GM12878 (cell line): ENCODE measurements around the gene LEFTY1. TPM values are rescaled to one million over a fixed set of nuclear protein-coding genes. Genes with fewer than 3 reads are reported as not detected.

Source experiments
- ASH2L ChIP-seq: fragments of 300-600, 200-600 bp; sonication (generic); IDR thresholded peaks from 2 replicates; pipeline ENCODE4 v1.6.1; 2017; ENCODE audit warnings: low read depth, mild to moderate bottlenecking, borderline replicate concordance
- BCL11A ChIP-seq: IDR thresholded peaks from 2 replicates; pipeline ENCODE4 v1.6.1; 2011; ENCODE audit warnings: low read depth, low read length
- BMI1 ChIP-seq: fragments of 450-650 bp; IDR thresholded peaks from 2 replicates; pipeline ENCODE4 v1.6.1; 2016; ENCODE audit warnings: mild to moderate bottlenecking, moderate library complexity, borderline replicate concordance
- CBX5 ChIP-seq: sonication (generic); IDR thresholded peaks from 2 replicates; pipeline ENCODE4 v1.6.1; 2016; ENCODE audit warnings: low read depth, moderate library complexity, mild to moderate bottlenecking, inconsistent platforms
- CREB1 ChIP-seq: IDR thresholded peaks from 2 replicates; pipeline ENCODE4 v1.6.1; 2012; ENCODE audit warnings: low read depth, mild to moderate bottlenecking, inconsistent platforms
- DPF2 ChIP-seq: fragments of 450-650 bp; IDR thresholded peaks from 2 replicates; pipeline ENCODE4 v1.6.1; 2017; ENCODE audit warnings: mild to moderate bottlenecking
- IKZF1 ChIP-seq: fragments of 450-650 bp; conservative IDR thresholded peaks from 2 replicates; pipeline ENCODE4 v1.6.1; 2017; ENCODE audit warnings: antibody characterized with exemption, mild to moderate bottlenecking
- JUND ChIP-seq: IDR thresholded peaks from 2 replicates; pipeline ENCODE4 v1.6.1; 2012; ENCODE audit warnings: low read depth, mild to moderate bottlenecking, low read length, improper control_type of control experiment, moderate library complexity
- MTA3 ChIP-seq: IDR thresholded peaks from 2 replicates; pipeline ENCODE4 v1.6.1; 2012; ENCODE audit warnings: low read length, inconsistent platforms, borderline replicate concordance
- NFYB ChIP-seq: IDR thresholded peaks from 2 replicates; pipeline ENCODE4 v1.6.1; 2011; ENCODE audit warnings: low read depth, mild to moderate bottlenecking, low read length, improper control_type of control experiment, moderate library complexity; ENCODE audit not compliant: insufficient read depth
- PAX5 ChIP-seq: IDR thresholded peaks from 2 replicates; pipeline ENCODE4 v1.6.1; 2011; ENCODE audit warnings: low read depth, low read length, borderline replicate concordance
- SP1 ChIP-seq: IDR thresholded peaks from one replicate; pipeline ENCODE4 v1.6.1; 2011; ENCODE audit warnings: low read depth, low read length
- SUZ12 ChIP-seq: fragments of 200-600 bp; sonication (generic); IDR thresholded peaks from one replicate; pipeline ENCODE4 v1.6.1; 2018; ENCODE audit warnings: antibody characterized with exemption, mild to moderate bottlenecking; ENCODE audit not compliant: unreplicated experiment
- TBL1XR1 ChIP-seq: IDR thresholded peaks from 2 replicates; pipeline ENCODE4 v1.6.1; 2012; ENCODE audit warnings: low read depth, low read length, improper control_type of control experiment
- TCF3 ChIP-seq: IDR thresholded peaks from 2 replicates; pipeline ENCODE4 v1.6.1; 2012; ENCODE audit warnings: low read depth, mild to moderate bottlenecking, low read length, borderline replicate concordance; ENCODE audit not compliant: insufficient read depth
- ZNF274 ChIP-seq: IDR thresholded peaks from one replicate; pipeline ENCODE4 v1.8.0; 2011; ENCODE audit not compliant: insufficient read length, insufficient read depth
- ZNF622 ChIP-seq: fragments of 450-650 bp; IDR thresholded peaks from 2 replicates; pipeline ENCODE4 v1.6.1; 2017; ENCODE audit warnings: mild to moderate bottlenecking, inconsistent platforms
- polyA plus RNA-seq, 11 experiments: library from polyadenylated mRNA; depleted of rRNA in 4 of 11; unstranded in 6 of 11; stranded (reverse) in 5 of 11; fragments of >200 nt; fragmentation: Nextera tagmentation in 4 of 11; fragmentation: Illumina TruSeq in 1 of 11; extraction: Ambion mirVana in 4 of 11; extraction: Trizol in 1 of 11; gene quantifications; 1 replicate in 1 of 11; 2 replicates in 10 of 11; pipeline versions ENCODE4 v1.2.1 to v1.2.3, GENCODE V29; 2011 to 2016; ENCODE audit warnings: inconsistent platforms in 2 of 11, missing spikeins in 2 of 11, low read depth in 1 of 11
- total RNA-seq, 4 experiments: library from RNA; depleted of rRNA in 3 of 4; stranded (reverse); fragments of >200 nt in 3 of 4; fragmentation: Illumina TruSeq in 1 of 4; extraction: Trizol in 1 of 4; gene quantifications; 2 replicates each; pipeline versions ENCODE4 v1.2.1 to v1.2.3, GENCODE V29; 2013 to 2021
- TF ChIP-seq, protein P1 (sequence below): IDR thresholded peaks from 2 replicates; pipeline ENCODE4 v1.6.1; 2012; ENCODE audit warnings: low read depth, low read length, improper control_type of control experiment
- TF ChIP-seq, protein P2 (sequence below): fragments of 450-650 bp; IDR thresholded peaks from 2 replicates; pipeline ENCODE4 v1.6.1; 2017; ENCODE audit warnings: mild to moderate bottlenecking, moderate library complexity
- TF ChIP-seq, protein P3 (sequence below): fragments of 450-650 bp; IDR thresholded peaks from 2 replicates; pipeline ENCODE4 v1.6.1; 2017; ENCODE audit warnings: mild to moderate bottlenecking
- TF ChIP-seq, protein P4 (sequence below): fragments of 450-650 bp; IDR thresholded peaks from 2 replicates; pipeline ENCODE4 v1.6.1; 2017; ENCODE audit warnings: mild to moderate bottlenecking, moderate library complexity

The LEFTY1 gene
- total and polyA plus RNA-seq, 10 of the 15 experiments (the other 5 are each of a cell fraction or from before 2014, with no cell fraction given): 0.06 TPM; not detected in 8

DNA sequence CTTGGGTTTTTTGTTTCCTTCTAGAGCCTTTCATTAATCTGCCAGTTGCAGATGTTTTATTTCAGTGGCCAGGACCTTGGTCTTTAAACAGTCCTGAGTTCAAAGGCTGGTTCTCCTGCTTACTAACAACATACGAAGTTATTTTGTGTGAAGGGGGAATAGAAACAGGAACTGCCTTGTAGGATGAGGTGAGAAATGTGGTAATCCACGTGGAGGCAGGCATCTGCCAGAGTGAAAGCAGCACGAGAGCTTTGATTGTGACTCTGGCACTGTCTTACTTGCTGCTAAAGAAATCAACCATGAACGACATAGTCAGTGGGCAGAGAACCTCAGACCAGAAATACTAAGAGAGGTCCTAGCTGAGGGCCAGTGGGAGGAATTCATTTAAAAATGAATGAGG, 37.1 kb downstream of the LEFTY1 start (continued):
- TF ChIP-seq, protein P1, sequence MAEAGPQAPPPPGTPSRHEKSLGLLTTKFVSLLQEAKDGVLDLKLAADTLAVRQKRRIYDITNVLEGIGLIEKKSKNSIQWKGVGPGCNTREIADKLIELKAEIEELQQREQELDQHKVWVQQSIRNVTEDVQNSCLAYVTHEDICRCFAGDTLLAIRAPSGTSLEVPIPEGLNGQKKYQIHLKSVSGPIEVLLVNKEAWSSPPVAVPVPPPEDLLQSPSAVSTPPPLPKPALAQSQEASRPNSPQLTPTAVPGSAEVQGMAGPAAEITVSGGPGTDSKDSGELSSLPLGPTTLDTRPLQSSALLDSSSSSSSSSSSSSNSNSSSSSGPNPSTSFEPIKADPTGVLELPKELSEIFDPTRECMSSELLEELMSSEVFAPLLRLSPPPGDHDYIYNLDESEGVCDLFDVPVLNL: no peak
- TF ChIP-seq ZNF622 (no peak), SUZ12 (no peak), PAX5 (peak; percentile 73; the same call in 1 of the 2 replicates), TCF3 (no peak), TBL1XR1 (no peak), ASH2L (no peak), JUND (no peak), MTA3 (no peak), CBX5 (0 out of 2 replicates have a peak, but pooled peaks have one; percentile 42), BCL11A (peak; percentile 46; the same call in 1 of the 2 replicates), IKZF1 (peak; percentile 80), CREB1 (peak; percentile 56; the same call in 1 of the 2 replicates), DPF2 (0 out of 2 replicates have a peak, but pooled peaks have one; percentile 72), NFYB (no peak), BMI1 (peak; percentile 39; the same call in 1 of the 2 replicates), ZNF274 (no peak), SP1 (peak; percentile 9)
- TF ChIP-seq, protein P2, sequence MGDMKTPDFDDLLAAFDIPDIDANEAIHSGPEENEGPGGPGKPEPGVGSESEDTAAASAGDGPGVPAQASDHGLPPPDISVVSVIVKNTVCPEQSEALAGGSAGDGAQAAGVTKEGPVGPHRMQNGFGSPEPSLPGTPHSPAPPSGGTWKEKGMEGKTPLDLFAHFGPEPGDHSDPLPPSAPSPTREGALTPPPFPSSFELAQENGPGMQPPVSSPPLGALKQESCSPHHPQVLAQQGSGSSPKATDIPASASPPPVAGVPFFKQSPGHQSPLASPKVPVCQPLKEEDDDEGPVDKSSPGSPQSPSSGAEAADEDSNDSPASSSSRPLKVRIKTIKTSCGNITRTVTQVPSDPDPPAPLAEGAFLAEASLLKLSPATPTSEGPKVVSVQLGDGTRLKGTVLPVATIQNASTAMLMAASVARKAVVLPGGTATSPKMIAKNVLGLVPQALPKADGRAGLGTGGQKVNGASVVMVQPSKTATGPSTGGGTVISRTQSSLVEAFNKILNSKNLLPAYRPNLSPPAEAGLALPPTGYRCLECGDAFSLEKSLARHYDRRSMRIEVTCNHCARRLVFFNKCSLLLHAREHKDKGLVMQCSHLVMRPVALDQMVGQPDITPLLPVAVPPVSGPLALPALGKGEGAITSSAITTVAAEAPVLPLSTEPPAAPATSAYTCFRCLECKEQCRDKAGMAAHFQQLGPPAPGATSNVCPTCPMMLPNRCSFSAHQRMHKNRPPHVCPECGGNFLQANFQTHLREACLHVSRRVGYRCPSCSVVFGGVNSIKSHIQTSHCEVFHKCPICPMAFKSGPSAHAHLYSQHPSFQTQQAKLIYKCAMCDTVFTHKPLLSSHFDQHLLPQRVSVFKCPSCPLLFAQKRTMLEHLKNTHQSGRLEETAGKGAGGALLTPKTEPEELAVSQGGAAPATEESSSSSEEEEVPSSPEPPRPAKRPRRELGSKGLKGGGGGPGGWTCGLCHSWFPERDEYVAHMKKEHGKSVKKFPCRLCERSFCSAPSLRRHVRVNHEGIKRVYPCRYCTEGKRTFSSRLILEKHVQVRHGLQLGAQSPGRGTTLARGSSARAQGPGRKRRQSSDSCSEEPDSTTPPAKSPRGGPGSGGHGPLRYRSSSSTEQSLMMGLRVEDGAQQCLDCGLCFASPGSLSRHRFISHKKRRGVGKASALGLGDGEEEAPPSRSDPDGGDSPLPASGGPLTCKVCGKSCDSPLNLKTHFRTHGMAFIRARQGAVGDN: peak; percentile 95
- TF ChIP-seq, protein P3, sequence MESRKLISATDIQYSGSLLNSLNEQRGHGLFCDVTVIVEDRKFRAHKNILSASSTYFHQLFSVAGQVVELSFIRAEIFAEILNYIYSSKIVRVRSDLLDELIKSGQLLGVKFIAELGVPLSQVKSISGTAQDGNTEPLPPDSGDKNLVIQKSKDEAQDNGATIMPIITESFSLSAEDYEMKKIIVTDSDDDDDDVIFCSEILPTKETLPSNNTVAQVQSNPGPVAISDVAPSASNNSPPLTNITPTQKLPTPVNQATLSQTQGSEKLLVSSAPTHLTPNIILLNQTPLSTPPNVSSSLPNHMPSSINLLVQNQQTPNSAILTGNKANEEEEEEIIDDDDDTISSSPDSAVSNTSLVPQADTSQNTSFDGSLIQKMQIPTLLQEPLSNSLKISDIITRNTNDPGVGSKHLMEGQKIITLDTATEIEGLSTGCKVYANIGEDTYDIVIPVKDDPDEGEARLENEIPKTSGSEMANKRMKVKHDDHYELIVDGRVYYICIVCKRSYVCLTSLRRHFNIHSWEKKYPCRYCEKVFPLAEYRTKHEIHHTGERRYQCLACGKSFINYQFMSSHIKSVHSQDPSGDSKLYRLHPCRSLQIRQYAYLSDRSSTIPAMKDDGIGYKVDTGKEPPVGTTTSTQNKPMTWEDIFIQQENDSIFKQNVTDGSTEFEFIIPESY: no peak
- TF ChIP-seq, protein P4, sequence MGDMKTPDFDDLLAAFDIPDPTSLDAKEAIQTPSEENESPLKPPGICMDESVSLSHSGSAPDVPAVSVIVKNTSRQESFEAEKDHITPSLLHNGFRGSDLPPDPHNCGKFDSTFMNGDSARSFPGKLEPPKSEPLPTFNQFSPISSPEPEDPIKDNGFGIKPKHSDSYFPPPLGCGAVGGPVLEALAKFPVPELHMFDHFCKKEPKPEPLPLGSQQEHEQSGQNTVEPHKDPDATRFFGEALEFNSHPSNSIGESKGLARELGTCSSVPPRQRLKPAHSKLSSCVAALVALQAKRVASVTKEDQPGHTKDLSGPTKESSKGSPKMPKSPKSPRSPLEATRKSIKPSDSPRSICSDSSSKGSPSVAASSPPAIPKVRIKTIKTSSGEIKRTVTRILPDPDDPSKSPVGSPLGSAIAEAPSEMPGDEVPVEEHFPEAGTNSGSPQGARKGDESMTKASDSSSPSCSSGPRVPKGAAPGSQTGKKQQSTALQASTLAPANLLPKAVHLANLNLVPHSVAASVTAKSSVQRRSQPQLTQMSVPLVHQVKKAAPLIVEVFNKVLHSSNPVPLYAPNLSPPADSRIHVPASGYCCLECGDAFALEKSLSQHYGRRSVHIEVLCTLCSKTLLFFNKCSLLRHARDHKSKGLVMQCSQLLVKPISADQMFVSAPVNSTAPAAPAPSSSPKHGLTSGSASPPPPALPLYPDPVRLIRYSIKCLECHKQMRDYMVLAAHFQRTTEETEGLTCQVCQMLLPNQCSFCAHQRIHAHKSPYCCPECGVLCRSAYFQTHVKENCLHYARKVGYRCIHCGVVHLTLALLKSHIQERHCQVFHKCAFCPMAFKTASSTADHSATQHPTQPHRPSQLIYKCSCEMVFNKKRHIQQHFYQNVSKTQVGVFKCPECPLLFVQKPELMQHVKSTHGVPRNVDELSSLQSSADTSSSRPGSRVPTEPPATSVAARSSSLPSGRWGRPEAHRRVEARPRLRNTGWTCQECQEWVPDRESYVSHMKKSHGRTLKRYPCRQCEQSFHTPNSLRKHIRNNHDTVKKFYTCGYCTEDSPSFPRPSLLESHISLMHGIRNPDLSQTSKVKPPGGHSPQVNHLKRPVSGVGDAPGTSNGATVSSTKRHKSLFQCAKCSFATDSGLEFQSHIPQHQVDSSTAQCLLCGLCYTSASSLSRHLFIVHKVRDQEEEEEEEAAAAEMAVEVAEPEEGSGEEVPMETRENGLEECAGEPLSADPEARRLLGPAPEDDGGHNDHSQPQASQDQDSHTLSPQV: no peak
